Transverse colon (tissue), 4 donors: ENCODE results near the gene CADM2. TPM values are rescaled to one million over a fixed set of nuclear protein-coding genes. Genes with fewer than 3 reads are reported as not detected.

Experiments
- DNase-seq: peaks from one replicate; pipeline ENCODE4 v3.0.0-alpha.2; 2019
- H3K27ac ChIP-seq, 4 donors: fragments of 200-600 bp; sonication (generic); 2 replicates each; pipeline ENCODE4 v1.5.1; 2016 to 2018; ENCODE audit warnings: inconsistent platforms in 4 of 4
- H3K27me3 ChIP-seq: fragments of 200-600 bp; sonication (generic); 2 replicates; pipeline ENCODE4 v1.5.1; 2017; ENCODE audit warnings: inconsistent platforms
- H3K36me3 ChIP-seq, 4 donors: fragments of 200-600 bp; sonication (generic); 2 replicates each; pipeline ENCODE4 v1.5.1; 2017 to 2019; ENCODE audit warnings: inconsistent platforms in 4 of 4
- H3K4me1 ChIP-seq, 4 donors: fragments of 200-600 bp; sonication (generic); 2 replicates each; pipeline ENCODE4 v1.5.1; 2017 to 2020; ENCODE audit warnings: inconsistent platforms in 4 of 4
- H3K4me3 ChIP-seq, 4 donors: fragments of 200-600 bp; sonication (generic); 1 replicate in 1 of 4; 2 replicates in 3 of 4; pipeline versions ENCODE4 v1.5.1 to v1.6.1; 2017 to 2019; ENCODE audit warnings: inconsistent platforms in 4 of 4
- H3K9me3 ChIP-seq, 2 donors: fragments of 200-600 bp; sonication (generic); 2 replicates each; pipeline ENCODE4 v1.5.1; 2017 to 2019; ENCODE audit warnings: inconsistent platforms in 2 of 2
- EP300 ChIP-seq: sonication (generic); formaldehyde crosslinking; IDR thresholded peaks from one replicate; pipeline ENCODE4 v1.6.1; 2017; ENCODE audit warnings: antibody characterized with exemption, low read depth
- POLR2A ChIP-seq: fragments of 450-650 bp; IDR thresholded peaks from one replicate; pipeline ENCODE4 v1.6.1; 2016; ENCODE audit warnings: antibody characterized with exemption, mild to moderate bottlenecking, moderate library complexity
- POLR2AphosphoS5 ChIP-seq, 3 donors: sonication (generic); formaldehyde crosslinking; IDR thresholded peaks; one replicate each; pipeline ENCODE4 v1.6.1; 2016; ENCODE audit warnings: antibody characterized with exemption in 3 of 3
- WGBS, 2 donors: methylation state at CpG; one replicate each; pipeline ENCODE4 v1.1.5; 2018; ENCODE audit warnings: low coverage in 1 of 2; 5-methylcytosine and 5-hydroxymethylcytosine counted together
- in situ Hi-C, 4 donors: fragments of 200-750 bp; cut with MboI; loops; one replicate each; pipeline versions ENCODE4 v1.15.0 to v1.15.1; 2017; ENCODE audit warnings: low sequenced_read_pairs in 3 of 4, low pct_ligation_motif_present in 1 of 4, low pct_unique_long_range_greater_than_20kb in 1 of 4
- intact Hi-C: fragments of 100-400 bp; cut with DNase I; formaldehyde crosslinking; loops from one replicate; pipeline ENCODE4 v1.15.1; 2023; ENCODE audit warnings: low total_unique reads
- total RNA-seq, 4 donors: library from RNA; depleted of rRNA; stranded (reverse); fragments of >200 nt; gene quantifications; one replicate each; pipeline ENCODE4 v1.1.0, GENCODE V29; 2016
- TF ChIP-seq, protein P1 (sequence below), 5 experiments: fragments of 200-600 bp in 3 of 5; fragments of 450-650 bp in 2 of 5; sonication (generic) in 3 of 5; IDR thresholded peaks; 1 replicate in 2 of 5; 2 replicates in 3 of 5; pipeline ENCODE4 v1.5.1; 2016 to 2017; ENCODE audit warnings: antibody characterized with exemption in 5 of 5, inconsistent platforms in 3 of 5, mild to moderate bottlenecking in 2 of 5, moderate library complexity in 1 of 5

CADM2 gene
- total RNA-seq, 4 donors from 2014 or later, result 2.2 to 21.3 (median 4.5) TPM

DNA sequence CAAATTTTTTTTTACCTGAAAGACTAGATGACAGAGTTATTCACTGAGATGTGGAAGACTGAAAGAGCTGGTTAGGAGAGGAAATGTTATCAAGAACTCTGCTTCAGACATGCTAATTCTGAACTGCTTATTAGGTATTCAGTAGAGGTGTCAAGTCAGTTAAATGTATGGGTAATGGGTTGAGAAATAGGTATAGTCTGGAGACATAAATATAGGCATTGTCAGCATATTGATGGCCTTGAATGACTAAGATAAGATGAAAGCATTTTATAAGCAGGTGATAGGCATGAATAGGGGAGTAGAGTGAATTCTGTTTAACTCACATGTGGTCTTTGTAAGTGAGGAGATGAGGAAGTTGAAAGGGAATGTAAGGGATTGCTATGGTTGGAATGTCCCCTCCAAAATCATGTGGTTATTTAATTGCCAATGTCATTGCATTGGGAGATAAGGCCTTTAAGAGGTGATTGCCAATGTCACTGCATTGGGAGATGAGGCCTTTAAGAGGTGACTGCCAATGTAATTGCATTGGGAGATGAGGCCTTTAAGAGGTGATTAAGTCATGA, 904.2 kb downstream of the CADM2 start:
- Histone ChIP-seq H3K4me1 (no peaks in the 10 kb centered on the region), H3K9me3 (no peaks in the 10 kb centered on the region), H3K36me3 (no peaks in the 10 kb centered on the region), H3K27me3 (no peaks in the 10 kb centered on the region), H3K27ac (no peak overlapping the region), H3K4me3 (no peak overlapping the region)
- TF ChIP-seq POLR2A (no peak), EP300 (no peak), POLR2AphosphoS5 (IDR thresholded peaks at IDR 0.05) (no peak)
- TF ChIP-seq, protein P1, sequence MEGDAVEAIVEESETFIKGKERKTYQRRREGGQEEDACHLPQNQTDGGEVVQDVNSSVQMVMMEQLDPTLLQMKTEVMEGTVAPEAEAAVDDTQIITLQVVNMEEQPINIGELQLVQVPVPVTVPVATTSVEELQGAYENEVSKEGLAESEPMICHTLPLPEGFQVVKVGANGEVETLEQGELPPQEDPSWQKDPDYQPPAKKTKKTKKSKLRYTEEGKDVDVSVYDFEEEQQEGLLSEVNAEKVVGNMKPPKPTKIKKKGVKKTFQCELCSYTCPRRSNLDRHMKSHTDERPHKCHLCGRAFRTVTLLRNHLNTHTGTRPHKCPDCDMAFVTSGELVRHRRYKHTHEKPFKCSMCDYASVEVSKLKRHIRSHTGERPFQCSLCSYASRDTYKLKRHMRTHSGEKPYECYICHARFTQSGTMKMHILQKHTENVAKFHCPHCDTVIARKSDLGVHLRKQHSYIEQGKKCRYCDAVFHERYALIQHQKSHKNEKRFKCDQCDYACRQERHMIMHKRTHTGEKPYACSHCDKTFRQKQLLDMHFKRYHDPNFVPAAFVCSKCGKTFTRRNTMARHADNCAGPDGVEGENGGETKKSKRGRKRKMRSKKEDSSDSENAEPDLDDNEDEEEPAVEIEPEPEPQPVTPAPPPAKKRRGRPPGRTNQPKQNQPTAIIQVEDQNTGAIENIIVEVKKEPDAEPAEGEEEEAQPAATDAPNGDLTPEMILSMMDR (IDR thresholded peaks at IDR 0.05), result no peak
- in situ Hi-C loops, result no loop called here
- intact Hi-C loops, result no loop called here
- DNase-seq, result no peak

DNA sequence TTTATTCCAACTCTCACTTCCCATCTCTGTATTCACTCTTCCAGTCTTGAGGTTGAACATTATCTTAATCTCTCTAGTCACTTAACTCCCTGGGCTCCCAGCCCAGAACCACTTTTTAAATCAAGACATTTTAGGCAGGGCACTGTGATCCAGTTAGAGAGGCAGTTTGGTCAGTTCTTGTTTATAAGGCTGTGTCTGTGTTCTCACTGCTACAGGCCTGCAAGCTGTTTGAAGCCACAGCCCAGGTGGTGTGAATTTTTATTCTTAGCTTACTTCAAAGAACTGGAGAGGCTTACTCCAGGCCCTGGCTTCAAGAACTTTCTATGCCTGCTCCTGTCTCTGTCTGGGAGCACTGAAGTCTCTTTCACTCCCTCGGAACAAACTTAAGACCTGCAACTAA, 906.1 kb downstream of the CADM2 start:
- intact Hi-C loops, result no loop called here
- 50 to 56% methylated on average over 1 of the region's 1 CpG for WGBS, 2 donors
- DNase-seq, result no peak

DNA sequence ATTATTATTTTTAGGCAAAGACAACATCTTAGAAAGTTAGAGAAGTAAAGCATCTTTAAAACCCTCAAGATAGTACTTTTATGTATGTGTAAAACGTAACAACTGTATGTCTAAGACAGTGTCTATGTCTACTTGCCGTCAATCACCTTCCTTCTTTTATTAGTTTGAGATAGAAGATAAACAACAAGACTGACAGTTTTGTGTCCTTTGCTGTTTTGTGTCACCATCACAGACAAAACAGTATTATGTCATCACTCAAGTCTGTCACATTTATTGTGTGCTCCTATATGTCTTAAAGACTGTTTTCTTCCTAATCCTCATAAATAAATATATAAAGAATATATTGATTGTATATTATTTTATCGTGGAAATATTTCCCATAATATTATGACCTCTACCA, 908.3 kb downstream of the CADM2 start:
- Histone ChIP-seq H3K4me3 (no peak overlapping the region), H3K27me3 (no peaks in the 10 kb centered on the region), H3K27ac (no peak overlapping the region), H3K4me1 (no peaks in the 10 kb centered on the region), H3K36me3 (no peaks in the 10 kb centered on the region), H3K9me3 (no peaks in the 10 kb centered on the region)
- in situ Hi-C loops, result no loop called here
- no peak for DNase-seq
- WGBS, 2 donors, result 62 to 63% methylated on average over 3 of the region's 3 CpGs
- intact Hi-C loops, result no loop called here
- TF ChIP-seq EP300, result no peak
- TF ChIP-seq, protein P1 (IDR thresholded peaks at IDR 0.05), result no peak
- TF ChIP-seq POLR2AphosphoS5 (IDR thresholded peaks at IDR 0.05), result no peak
- TF ChIP-seq POLR2A, result no peak

More for the DNA sequence above, 906.1 kb downstream of the CADM2 start:
- Histone ChIP-seq H3K27ac (no peak overlapping the region), H3K4me3 (no peak overlapping the region), H3K36me3 (no peaks in the 10 kb centered on the region), H3K27me3 (no peaks in the 10 kb centered on the region), H3K9me3 (no peaks in the 10 kb centered on the region), H3K4me1 (no peaks in the 10 kb centered on the region)
- TF ChIP-seq POLR2A (no peak), EP300 (no peak), POLR2AphosphoS5 (IDR thresholded peaks at IDR 0.05) (no peak)
- TF ChIP-seq, protein P1 (IDR thresholded peaks at IDR 0.05), result no peak
- in situ Hi-C loops, result no loop called here

DNA sequence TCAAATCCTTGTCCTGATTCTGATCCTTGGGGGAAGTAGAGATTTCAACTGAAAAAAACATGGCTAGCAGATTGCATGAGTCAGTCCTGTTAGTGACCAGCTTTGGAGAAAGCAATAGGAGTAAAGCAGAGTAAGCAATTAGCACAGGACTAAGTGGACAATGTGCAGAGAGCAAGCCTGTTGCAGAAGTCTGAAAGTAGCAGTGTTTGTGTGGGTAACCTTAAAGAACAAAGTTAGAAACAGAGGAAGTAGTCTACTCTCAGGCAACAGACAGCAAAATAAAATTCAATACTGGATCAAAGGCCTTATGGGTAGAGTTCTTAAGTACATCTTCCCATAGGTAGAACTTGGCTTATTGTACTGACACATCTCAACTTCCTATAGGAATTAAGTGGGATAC, 916.8 kb downstream of the CADM2 start:
- no peaks in the 10 kb centered on the region for H3K27me3 ChIP-seq
- intact Hi-C loops (no loop called here), in situ Hi-C loops (no loop called here)
- H3K4me3 ChIP-seq, result no peak overlapping the region
- no peaks in the 10 kb centered on the region for H3K36me3 ChIP-seq
- no peak for TF ChIP-seq EP300
- no peak for TF ChIP-seq POLR2AphosphoS5 (IDR thresholded peaks at IDR 0.05)
- TF ChIP-seq POLR2A, result no peak
- TF ChIP-seq, protein P1 (IDR thresholded peaks at IDR 0.05), result no peak
- no peak for DNase-seq
- H3K27ac ChIP-seq, result no peak overlapping the region
- no peaks in the 10 kb centered on the region for H3K4me1 ChIP-seq
- no peaks in the 10 kb centered on the region for H3K9me3 ChIP-seq
